ENCODE measurements around the gene SORCS3.

The SORCS3 gene

GRCh38 chr10:105112862-105113261 is 471.8 kb downstream of the SORCS3 start:
- no peak for ATAC-seq

GRCh38 chr10:105113666-105114065 is 472.6 kb downstream of the SORCS3 start:
- ATAC-seq: no peak
- Mint-ChIP-seq H3K36me3 (no peaks in the 10 kb centered on the region), H3K4me1 (no peaks in the 10 kb centered on the region), H3K9me3 (peaks cover 7% of the 10 kb centered on the region), H3K27ac (no peak overlapping the region), H3K4me3 (no peak overlapping the region)
- no peak for DNase-seq (ENCODE audit: low spot score in 2 of 2)

More at GRCh38 chr10:105112862-105113261, 471.8 kb downstream of the SORCS3 start:
- no peak for DNase-seq (ENCODE audit: low spot score in 2 of 2)
- no peak overlapping the region for H3K27ac Mint-ChIP-seq
- no peak overlapping the region for H3K4me3 Mint-ChIP-seq
- H3K36me3 Mint-ChIP-seq: no peaks in the 10 kb centered on the region
- H3K9me3 Mint-ChIP-seq: peaks cover 6% of the 10 kb centered on the region
- H3K4me1 Mint-ChIP-seq: no peaks in the 10 kb centered on the region

GRCh38 chr10:105121743-105122142 is 480.7 kb downstream of the SORCS3 start:
- Mint-ChIP-seq H3K27ac (no peak overlapping the region), H3K36me3 (no peaks in the 10 kb centered on the region), H3K4me1 (no peaks in the 10 kb centered on the region), H3K4me3 (no peak overlapping the region), H3K9me3 (peaks cover 11% of the 10 kb centered on the region)
- DNase-seq (ENCODE audit: low spot score in 2 of 2): no peak
- no peak for ATAC-seq

- Mint-ChIP-seq H3K4me3 (no peak overlapping the region), H3K27ac (no peak overlapping the region), H3K36me3 (no peaks in the 10 kb centered on the region), H3K4me1 (no peaks in the 10 kb centered on the region), H3K9me3 (peaks cover 6% of the 10 kb centered on the region)
- ATAC-seq: no peak
- no peak for DNase-seq (ENCODE audit: low spot score in 2 of 2)
Measured at GRCh38 chr10:105128111-105128510, 487.0 kb downstream of the SORCS3 start.

- Mint-ChIP-seq H3K4me1 (no peaks in the 10 kb centered on the region), H3K4me3 (no peak overlapping the region), H3K9me3 (peaks cover 3% of the 10 kb centered on the region), H3K27ac (no peak overlapping the region), H3K36me3 (no peaks in the 10 kb centered on the region)
- ATAC-seq (no peak), DNase-seq (ENCODE audit: low spot score in 2 of 2) (no peak)
Measured at GRCh38 chr10:105138358-105138757, 497.3 kb downstream of the SORCS3 start.

GRCh38 chr10:105139363-105139896 is 498.3 kb downstream of the SORCS3 start:
- no peak overlapping the region for H3K27ac Mint-ChIP-seq
- H3K9me3 Mint-ChIP-seq: peaks cover 3% of the 10 kb centered on the region
- H3K4me3 Mint-ChIP-seq: no peak overlapping the region
- no peaks in the 10 kb centered on the region for H3K36me3 Mint-ChIP-seq
- DNase-seq (ENCODE audit: low spot score in 2 of 2) (no peak), ATAC-seq (no peak)
- no peaks in the 10 kb centered on the region for H3K4me1 Mint-ChIP-seq

- ATAC-seq (no peak), DNase-seq (ENCODE audit: low spot score in 2 of 2) (no peak)
- Mint-ChIP-seq H3K27ac (no peak overlapping the region), H3K4me3 (no peak overlapping the region), H3K36me3 (no peaks in the 10 kb centered on the region), H3K4me1 (no peaks in the 10 kb centered on the region), H3K9me3 (peaks cover 3% of the 10 kb centered on the region)
Measured at GRCh38 chr10:105140600-105140999, 499.5 kb downstream of the SORCS3 start.

GRCh38 chr10:105145711-105146110 is 504.6 kb downstream of the SORCS3 start:
- ATAC-seq (no peak), DNase-seq (ENCODE audit: low spot score in 2 of 2) (no peak)
- Mint-ChIP-seq H3K27ac (no peak overlapping the region), H3K9me3 (no peaks in the 10 kb centered on the region), H3K36me3 (no peaks in the 10 kb centered on the region), H3K4me3 (no peak overlapping the region), H3K4me1 (no peaks in the 10 kb centered on the region)

GRCh38 chr10:105146436-105146835 is 505.3 kb downstream of the SORCS3 start:
- no peaks in the 10 kb centered on the region for H3K4me1 Mint-ChIP-seq
- ATAC-seq: no peak

GRCh38 chr10:105148456-105148855 is 507.4 kb downstream of the SORCS3 start:
- no peaks in the 10 kb centered on the region for H3K4me1 Mint-ChIP-seq
- H3K9me3 Mint-ChIP-seq: peaks cover 2% of the 10 kb centered on the region
- H3K36me3 Mint-ChIP-seq: no peaks in the 10 kb centered on the region
- ATAC-seq: no peak
- no peak for DNase-seq (ENCODE audit: low spot score in 2 of 2)
- H3K27ac Mint-ChIP-seq: no peak overlapping the region
- H3K4me3 Mint-ChIP-seq: no peak overlapping the region

More at GRCh38 chr10:105146436-105146835, 505.3 kb downstream of the SORCS3 start:
- Mint-ChIP-seq H3K27ac (no peak overlapping the region), H3K4me3 (no peak overlapping the region), H3K36me3 (no peaks in the 10 kb centered on the region), H3K9me3 (no peaks in the 10 kb centered on the region)
- DNase-seq (ENCODE audit: low spot score in 2 of 2): no peak

- Mint-ChIP-seq H3K36me3 (no peaks in the 10 kb centered on the region), H3K27ac (no peak overlapping the region), H3K4me1 (no peaks in the 10 kb centered on the region), H3K4me3 (no peak overlapping the region), H3K9me3 (peaks cover 3% of the 10 kb centered on the region)
- DNase-seq (ENCODE audit: low spot score in 2 of 2): no peak
- no peak for ATAC-seq
Measured at GRCh38 chr10:105148921-105149320, 507.8 kb downstream of the SORCS3 start.

GRCh38 chr10:105149371-105149891 is 508.3 kb downstream of the SORCS3 start:
- no peaks in the 10 kb centered on the region for H3K36me3 Mint-ChIP-seq
- H3K9me3 Mint-ChIP-seq: peaks cover 5% of the 10 kb centered on the region
- no peaks in the 10 kb centered on the region for H3K4me1 Mint-ChIP-seq
- no peak overlapping the region for H3K27ac Mint-ChIP-seq
- ATAC-seq (no peak), DNase-seq (ENCODE audit: low spot score in 2 of 2) (no peak)
- H3K4me3 Mint-ChIP-seq: no peak overlapping the region

- peaks cover 5% of the 10 kb centered on the region for H3K9me3 Mint-ChIP-seq
- H3K27ac Mint-ChIP-seq: no peak overlapping the region
- H3K4me1 Mint-ChIP-seq: no peaks in the 10 kb centered on the region
- DNase-seq (ENCODE audit: low spot score in 2 of 2) (no peak), ATAC-seq (no peak)
- no peaks in the 10 kb centered on the region for H3K36me3 Mint-ChIP-seq
- no peak overlapping the region for H3K4me3 Mint-ChIP-seq
Measured at GRCh38 chr10:105150259-105150880, 509.3 kb downstream of the SORCS3 start.

GRCh38 chr10:105154736-105155135 is 513.6 kb downstream of the SORCS3 start:
- no peak overlapping the region for H3K4me3 Mint-ChIP-seq
- H3K27ac Mint-ChIP-seq: no peak overlapping the region
- no peaks in the 10 kb centered on the region for H3K36me3 Mint-ChIP-seq
- H3K9me3 Mint-ChIP-seq: peaks cover 5% of the 10 kb centered on the region
- ATAC-seq (no peak), DNase-seq (ENCODE audit: low spot score in 2 of 2) (no peak)
- no peaks in the 10 kb centered on the region for H3K4me1 Mint-ChIP-seq

GRCh38 chr10:105159268-105159667 is 518.2 kb downstream of the SORCS3 start:
- no peaks in the 10 kb centered on the region for H3K36me3 Mint-ChIP-seq
- H3K4me3 Mint-ChIP-seq: no peak overlapping the region
- no peaks in the 10 kb centered on the region for H3K4me1 Mint-ChIP-seq
- DNase-seq (ENCODE audit: low spot score in 2 of 2): no peak
- peaks cover 6% of the 10 kb centered on the region for H3K9me3 Mint-ChIP-seq
- no peak for ATAC-seq
- H3K27ac Mint-ChIP-seq: no peak overlapping the region

- H3K36me3 Mint-ChIP-seq: no peaks in the 10 kb centered on the region
Measured at GRCh38 chr10:105161149-105161548, 520.1 kb downstream of the SORCS3 start.

More at GRCh38 chr10:105161149-105161548, 520.1 kb downstream of the SORCS3 start:
- peaks cover 6% of the 10 kb centered on the region for H3K9me3 Mint-ChIP-seq
- no peak overlapping the region for H3K27ac Mint-ChIP-seq
- DNase-seq (ENCODE audit: low spot score in 2 of 2) (no peak), ATAC-seq (no peak)
- H3K4me3 Mint-ChIP-seq: no peak overlapping the region
- H3K4me1 Mint-ChIP-seq: no peaks in the 10 kb centered on the region

Measured in stimulated activated effector memory CD8-positive, alpha-beta T cell treated with anti-CD3 and anti-CD28 coated beads, Interleukin-12 subunit alpha, Interleukin-12 subunit beta, amount 100 ng/mL, for 72 hours (primary cell).